ENCODE results near the gene RNLS.

- TF ChIP-seq IRF1 (CRISPR knock-in tag; IDR thresholded peaks at IDR 0.05) (no peak), CTCF (IDR thresholded peaks at IDR 0.05) (no peak), ZNF232 (CRISPR knock-in tag; IDR thresholded peaks at IDR 0.05) (no peak), RORB (CRISPR knock-in tag; IDR thresholded peaks at IDR 0.05) (no peak), CDX4 (CRISPR knock-in tag; IDR thresholded peaks at IDR 0.05; ENCODE audit: borderline replicate concordance) (no peak), GABPB1 (CRISPR knock-in tag; IDR thresholded peaks at IDR 0.05) (no peak), OVOL2 (CRISPR knock-in tag; IDR thresholded peaks at IDR 0.05; ENCODE audit: borderline replicate concordance) (no peak), NR2C2 (CRISPR knock-in tag; IDR thresholded peaks at IDR 0.05) (no peak)
Observed at GRCh38 chr10:88281592-88282347, 301.3 kb downstream of the RNLS start.

Measured in WTC11 (cell line).